Measurements from ENCODE around the gene PODN.

PODN gene

DNA sequence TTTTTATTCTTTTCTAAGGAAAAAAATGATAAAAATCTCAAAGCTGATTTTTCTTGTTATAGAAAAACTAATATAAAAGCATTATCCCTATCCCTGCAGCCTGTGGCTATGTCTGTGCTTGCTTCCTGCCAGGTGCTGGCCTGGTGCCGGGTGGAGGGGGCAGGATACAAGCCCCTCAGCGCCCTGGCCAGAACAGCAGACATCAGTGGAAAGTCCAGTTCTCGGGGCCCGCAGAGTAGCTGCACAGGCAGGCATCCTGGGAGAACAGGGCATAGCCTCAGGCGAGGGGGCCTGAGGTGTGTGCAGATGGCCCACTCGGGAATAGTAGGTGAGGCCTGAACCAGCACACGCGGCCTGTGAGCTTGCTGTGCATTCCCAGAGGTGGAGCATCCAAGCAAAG is 23.4 kb downstream of the PODN start:
- no peak for DNase-seq (ENCODE audit: low read depth)
- H3K4me3 ChIP-seq (ENCODE audit: control insufficient read depth, low read depth, low read length) = no peak overlapping the region
- no peak for TF ChIP-seq CTCF (IDR thresholded peaks at IDR 0.05; ENCODE audit: control insufficient read depth, insufficient read depth, low read depth, low read length, missing control alignments)

GRCh38 chr1:53086491-53087070 is 24.6 kb downstream of the PODN start:
- no peak for DNase-seq (ENCODE audit: low read depth)
- no peak overlapping the region for H3K4me3 ChIP-seq (ENCODE audit: control insufficient read depth, low read depth, low read length)
- no peak for TF ChIP-seq CTCF (IDR thresholded peaks at IDR 0.05; ENCODE audit: control insufficient read depth, insufficient read depth, low read depth, low read length, missing control alignments)

GRCh38 chr1:53087332-53088285 is 25.6 kb downstream of the PODN start:
- no peak for DNase-seq (ENCODE audit: low read depth)
- H3K4me3 ChIP-seq (ENCODE audit: control insufficient read depth, low read depth, low read length) = no peak overlapping the region
- no peak for TF ChIP-seq CTCF (IDR thresholded peaks at IDR 0.05; ENCODE audit: control insufficient read depth, insufficient read depth, low read depth, low read length, missing control alignments)

DNA sequence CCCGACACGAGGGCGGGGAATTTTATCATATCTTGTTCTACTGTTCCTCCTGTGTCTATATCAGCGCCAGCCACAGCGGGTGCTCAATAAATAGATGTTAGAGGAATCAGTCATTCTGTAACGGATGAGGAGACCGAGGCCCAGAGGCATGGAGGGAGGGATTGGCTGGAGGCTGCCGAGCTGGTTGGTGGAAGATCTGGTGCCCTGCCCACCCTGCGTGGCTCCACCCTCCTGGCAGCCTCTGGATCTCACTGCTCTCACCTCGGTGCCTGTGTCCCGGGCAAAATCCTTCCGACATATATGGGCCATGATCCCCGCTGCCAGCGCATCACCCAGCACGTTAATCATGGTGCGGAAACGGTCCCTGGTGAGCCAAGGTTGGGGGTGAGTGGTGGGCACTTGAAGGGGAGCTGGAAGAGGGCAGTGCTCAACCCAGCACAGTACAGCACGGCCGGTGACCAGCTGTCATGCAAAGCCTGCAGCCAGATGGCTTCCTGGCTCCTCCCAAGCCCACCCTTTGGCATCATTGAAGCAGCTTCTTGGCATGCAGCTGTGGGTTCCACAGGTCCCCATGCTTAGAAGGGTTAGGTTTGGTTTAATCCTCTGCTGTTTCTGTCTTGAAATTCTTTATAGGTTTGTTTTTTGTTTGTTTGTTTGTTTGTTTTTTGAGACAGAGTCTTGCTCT is 26.7 kb downstream of the PODN start:
- TF ChIP-seq CTCF (IDR thresholded peaks at IDR 0.05; ENCODE audit: control insufficient read depth, insufficient read depth, low read depth, low read length, missing control alignments) = no peak
- H3K4me3 ChIP-seq (ENCODE audit: control insufficient read depth, low read depth, low read length) = no peak overlapping the region
- DNase-seq (ENCODE audit: low read depth) = no peak

DNA sequence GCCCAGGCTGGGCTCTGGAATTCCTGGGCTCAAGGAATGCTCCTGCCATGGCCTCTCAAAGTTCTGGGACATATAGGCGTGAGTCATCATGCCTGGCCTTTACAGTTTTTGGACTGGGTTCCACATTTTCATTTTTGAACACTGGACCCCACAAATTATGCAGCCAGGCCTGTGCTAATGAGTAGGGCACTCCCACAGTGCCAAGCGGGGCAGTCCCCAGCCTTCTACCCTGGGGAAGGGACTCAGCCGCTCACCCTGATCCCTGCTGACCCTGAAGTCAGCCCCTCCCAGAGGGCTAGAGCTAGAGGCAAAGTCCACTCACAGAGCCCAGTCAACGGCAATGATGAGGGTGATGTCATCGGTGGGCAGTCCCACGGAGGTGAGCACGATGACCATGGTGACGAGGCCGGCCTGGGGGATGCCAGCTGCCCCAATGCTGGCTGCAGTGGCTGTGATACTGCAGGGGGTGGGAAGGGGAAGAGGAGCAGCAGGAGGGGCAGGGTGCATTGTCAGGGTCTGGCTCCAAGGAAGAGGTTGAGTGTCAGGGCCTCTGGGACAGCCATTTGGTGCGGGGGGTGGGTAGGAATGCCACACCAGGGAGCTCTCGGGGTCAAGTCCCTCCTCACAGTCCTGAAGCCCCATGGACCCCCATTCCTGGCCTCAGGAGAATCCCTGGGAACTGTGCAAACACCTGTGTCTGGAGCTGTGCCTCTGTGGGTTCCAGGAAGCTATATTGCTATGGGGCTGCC is 27.6 kb downstream of the PODN start:
- DNase-seq (ENCODE audit: low read depth) = no peak
- no peak for TF ChIP-seq CTCF (IDR thresholded peaks at IDR 0.05; ENCODE audit: control insufficient read depth, insufficient read depth, low read depth, low read length, missing control alignments)
- no peak overlapping the region for H3K4me3 ChIP-seq (ENCODE audit: control insufficient read depth, low read depth, low read length)
